ENCODE measurements around the gene KRT5. TPM values are rescaled to one million over a fixed set of nuclear protein-coding genes. Genes with fewer than 3 reads are reported as not detected.

The KRT5 gene
- total and polyA plus RNA-seq, 2 experiments from 2014 or later = not detected

- no peak overlapping the region for H3K4me3 Mint-ChIP-seq
- Histone ChIP-seq H3K9me2 (ENCODE audit: insufficient read depth) (no peaks in the 10 kb centered on the region), H3F3A (replicated peaks; ENCODE audit: low read depth) (no peaks in the 10 kb centered on the region), H3K36me3 (ENCODE audit: insufficient read depth) (no peaks in the 10 kb centered on the region), H3K79me2 (replicated peaks; ENCODE audit: insufficient read depth) (no peaks in the 10 kb centered on the region), H3K27ac (ENCODE audit: low read depth) (no peak overlapping the region), H3K27me3 (ENCODE audit: insufficient read depth) (no peaks in the 10 kb centered on the region), H2AFZ (no peak overlapping the region), H3K4me1 (ENCODE audit: insufficient read depth) (no peaks in the 10 kb centered on the region), H3K4me3 (no peak overlapping the region), H3K4me2 (no peak overlapping the region), H4K20me1 (replicated peaks; ENCODE audit: insufficient read depth) (no peaks in the 10 kb centered on the region)
- H3K4me1 Mint-ChIP-seq = no peaks in the 10 kb centered on the region
- ATAC-seq (peak; percentile 69), DNase-seq (ENCODE audit: low spot score) (peak; percentile 40)
- H3K27ac Mint-ChIP-seq = no peak overlapping the region
- peaks cover 8% of the 10 kb centered on the region for H3K27me3 Mint-ChIP-seq (ENCODE audit: insufficient read depth, low read depth, poor library complexity)
- no peak for TF ChIP-seq ZNF331 (CRISPR knock-in tag; IDR thresholded peaks at IDR 0.05; ENCODE audit: low read depth)
- TF ChIP-seq CTCF (conservative IDR thresholded peaks at IDR 0.05; ENCODE audit: low read depth in 2 of 2) = peak; percentile 19 to 48; a peak in 2 of 4 replicates
- no peaks in the 10 kb centered on the region for H3K9me3 Mint-ChIP-seq
- no peaks in the 10 kb centered on the region for H3K36me3 Mint-ChIP-seq (ENCODE audit: low read depth)
Measured at GRCh38 chr12:52546126-52546525, 25.9 kb upstream of the KRT5 start.

DNA sequence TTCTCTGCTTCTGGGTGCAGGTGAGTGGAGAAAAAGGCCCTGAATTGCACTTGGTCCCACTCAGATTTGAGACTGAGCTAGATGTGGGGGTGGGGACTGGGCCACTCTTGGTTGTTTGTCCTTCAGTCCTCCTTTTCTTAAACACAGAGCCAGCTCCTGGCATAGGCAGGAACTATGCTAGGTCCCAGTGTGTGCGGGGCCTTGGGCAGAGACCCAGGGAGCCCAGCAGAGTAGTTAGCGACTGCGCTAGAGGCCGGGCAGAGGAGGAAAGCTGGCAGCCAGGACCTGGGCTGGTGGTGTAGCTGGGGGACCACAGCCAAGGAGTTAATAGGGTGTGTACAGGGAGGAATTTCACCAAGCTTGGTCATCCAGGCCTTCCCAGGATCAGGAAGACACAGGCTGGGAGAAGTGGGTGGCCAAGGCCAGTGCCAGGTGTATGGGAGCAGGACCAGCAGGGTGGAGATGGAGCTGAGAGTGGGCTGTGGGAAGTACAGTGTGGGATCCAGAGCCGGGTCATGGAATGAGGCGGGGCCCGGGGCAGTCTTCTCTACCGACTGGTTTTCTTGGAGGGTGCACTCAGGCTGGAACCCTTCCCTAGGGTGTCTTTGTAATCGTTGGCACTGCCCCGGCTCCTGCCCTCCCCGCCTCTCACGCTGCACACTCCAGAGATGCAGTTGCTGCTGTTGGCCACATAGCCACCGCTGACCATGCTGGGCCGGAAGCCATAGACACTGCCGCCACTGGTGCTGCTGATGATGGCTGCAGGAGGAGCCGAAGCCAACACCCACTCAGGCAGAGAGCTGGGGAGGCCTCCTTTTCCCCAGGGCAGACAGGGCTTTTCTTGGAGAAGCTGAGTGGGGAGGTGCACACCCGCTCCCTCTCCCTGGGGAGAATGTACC, 24.0 kb upstream of the KRT5 start:
- no peak overlapping the region for H3K27ac ChIP-seq (ENCODE audit: low read depth)
- no peaks in the 10 kb centered on the region for H3F3A ChIP-seq (replicated peaks; ENCODE audit: low read depth)
- no peak overlapping the region for H3K4me3 Mint-ChIP-seq
- H3K4me2 ChIP-seq = no peak overlapping the region
- no peaks in the 10 kb centered on the region for H3K9me3 Mint-ChIP-seq
- H3K4me1 Mint-ChIP-seq = no peaks in the 10 kb centered on the region
- H3K9me2 ChIP-seq (ENCODE audit: insufficient read depth) = no peaks in the 10 kb centered on the region
- ATAC-seq = peak; percentile 79
- H2AFZ ChIP-seq = peak overlapping the region; percentile 63; the same call in 1 of the 2 replicates
- no peak for TF ChIP-seq CREB1 (CRISPR knock-in tag; IDR thresholded peaks at IDR 0.05; ENCODE audit: low read depth)
- no peak for TF ChIP-seq EZH2phosphoT487 (IDR thresholded peaks at IDR 0.05; ENCODE audit: unreplicated experiment)
- no peak for TF ChIP-seq EZH2 (IDR thresholded peaks at IDR 0.05; ENCODE audit: low read depth, unreplicated experiment)
- no peak for TF ChIP-seq CTCF (conservative IDR thresholded peaks at IDR 0.05; ENCODE audit: low read depth in 2 of 2)
- TF ChIP-seq ZNF331 (CRISPR knock-in tag; IDR thresholded peaks at IDR 0.05; ENCODE audit: low read depth) = no peak
- TF ChIP-seq NANOG (IDR thresholded peaks at IDR 0.05; ENCODE audit: borderline replicate concordance) = no peak
- H4K20me1 ChIP-seq (replicated peaks; ENCODE audit: insufficient read depth) = no peaks in the 10 kb centered on the region
- H3K27ac Mint-ChIP-seq = no peak overlapping the region; the same call in 1 of the 2 replicates
- peak; percentile 18 for DNase-seq (ENCODE audit: low spot score)
- H3K36me3 Mint-ChIP-seq (ENCODE audit: low read depth) = no peaks in the 10 kb centered on the region
- H3K36me3 ChIP-seq (ENCODE audit: insufficient read depth) = no peaks in the 10 kb centered on the region
- peaks cover 12% of the 10 kb centered on the region for H3K27me3 Mint-ChIP-seq (ENCODE audit: insufficient read depth, low read depth, poor library complexity)
- no peaks in the 10 kb centered on the region for H3K79me2 ChIP-seq (replicated peaks; ENCODE audit: insufficient read depth)
- H3K4me1 ChIP-seq (ENCODE audit: insufficient read depth) = no peaks in the 10 kb centered on the region
- no peak overlapping the region for H3K4me3 ChIP-seq
- H3K27me3 ChIP-seq (ENCODE audit: insufficient read depth) = no peaks in the 10 kb centered on the region
